Measurements from ENCODE around the gene NELFCD.
"Not testable (repeated sequence)": the region's sequence is repeated elsewhere in the genome, so short reads cannot be mapped to it uniquely, and the experiment has no call there.

The NELFCD gene

DNA sequence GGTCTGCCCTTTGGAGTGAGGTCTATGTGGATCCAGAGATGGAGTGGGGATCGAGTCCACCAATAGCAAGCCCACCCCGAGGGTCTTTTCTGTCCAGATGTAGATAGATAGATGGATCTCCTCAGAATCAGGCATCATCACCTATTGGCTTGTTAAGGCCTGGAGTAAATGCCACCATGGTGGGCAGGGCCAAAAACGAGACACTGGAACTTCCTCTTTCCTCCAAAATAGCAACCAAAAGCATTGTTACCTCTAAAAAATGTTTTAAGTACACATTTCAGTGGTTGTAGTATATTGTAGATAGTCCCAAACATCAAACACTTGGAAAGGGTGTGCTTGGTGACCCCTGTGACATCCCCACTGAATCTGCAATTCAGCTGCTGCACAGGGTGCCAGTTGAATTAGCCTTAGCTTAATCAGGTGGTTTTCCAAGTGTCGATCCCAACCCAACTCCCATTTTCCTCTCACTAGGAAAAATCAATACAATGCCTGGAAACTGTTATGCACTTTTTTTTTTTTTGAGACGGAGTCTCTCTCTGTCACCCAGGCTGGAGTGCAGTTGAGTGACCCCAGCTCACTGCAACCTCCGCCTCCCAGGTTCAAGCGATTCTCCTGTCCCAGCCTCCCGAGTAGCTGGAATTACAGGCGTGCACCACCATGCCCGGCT lies 35.0 kb upstream of the NELFCD start:
- TF ChIP-seq, protein P1, sequence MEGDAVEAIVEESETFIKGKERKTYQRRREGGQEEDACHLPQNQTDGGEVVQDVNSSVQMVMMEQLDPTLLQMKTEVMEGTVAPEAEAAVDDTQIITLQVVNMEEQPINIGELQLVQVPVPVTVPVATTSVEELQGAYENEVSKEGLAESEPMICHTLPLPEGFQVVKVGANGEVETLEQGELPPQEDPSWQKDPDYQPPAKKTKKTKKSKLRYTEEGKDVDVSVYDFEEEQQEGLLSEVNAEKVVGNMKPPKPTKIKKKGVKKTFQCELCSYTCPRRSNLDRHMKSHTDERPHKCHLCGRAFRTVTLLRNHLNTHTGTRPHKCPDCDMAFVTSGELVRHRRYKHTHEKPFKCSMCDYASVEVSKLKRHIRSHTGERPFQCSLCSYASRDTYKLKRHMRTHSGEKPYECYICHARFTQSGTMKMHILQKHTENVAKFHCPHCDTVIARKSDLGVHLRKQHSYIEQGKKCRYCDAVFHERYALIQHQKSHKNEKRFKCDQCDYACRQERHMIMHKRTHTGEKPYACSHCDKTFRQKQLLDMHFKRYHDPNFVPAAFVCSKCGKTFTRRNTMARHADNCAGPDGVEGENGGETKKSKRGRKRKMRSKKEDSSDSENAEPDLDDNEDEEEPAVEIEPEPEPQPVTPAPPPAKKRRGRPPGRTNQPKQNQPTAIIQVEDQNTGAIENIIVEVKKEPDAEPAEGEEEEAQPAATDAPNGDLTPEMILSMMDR (IDR thresholded peaks at IDR 0.05; ENCODE audit: extremely low read depth, missing control alignments), result no peak

DNA sequence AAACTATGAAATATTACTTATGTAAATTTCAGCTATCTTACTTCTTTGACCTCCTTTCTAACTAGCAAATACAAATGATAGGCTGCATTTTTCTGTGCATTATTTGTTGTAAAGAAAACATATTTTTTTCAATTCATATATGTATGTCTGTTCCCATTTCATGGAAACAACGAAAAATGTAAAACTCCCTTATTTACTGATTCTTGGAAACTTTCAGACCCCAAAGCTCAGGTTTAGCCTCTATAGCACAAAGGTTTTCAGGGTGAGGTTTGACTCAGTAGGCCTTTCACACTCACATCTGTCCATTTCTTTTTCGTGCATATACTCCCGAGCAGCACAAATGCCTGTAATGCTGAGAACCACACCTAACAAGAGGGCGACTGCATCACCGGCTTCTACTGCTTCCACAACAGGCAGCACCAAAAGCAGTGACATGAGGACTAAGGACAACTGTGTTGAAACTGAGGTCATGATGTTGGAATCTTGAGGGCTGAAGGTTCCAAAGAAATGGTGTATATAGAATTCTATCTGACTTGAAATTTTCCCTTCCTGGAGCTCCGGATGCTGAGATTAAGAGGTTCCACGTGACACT lies 33.2 kb upstream of the NELFCD start:
- not testable (repeated sequence) for DNase-seq (ENCODE audit: low spot score)

More for the DNA sequence above, 35.0 kb upstream of the NELFCD start:
- DNase-seq (ENCODE audit: low spot score), result no peak

DNA sequence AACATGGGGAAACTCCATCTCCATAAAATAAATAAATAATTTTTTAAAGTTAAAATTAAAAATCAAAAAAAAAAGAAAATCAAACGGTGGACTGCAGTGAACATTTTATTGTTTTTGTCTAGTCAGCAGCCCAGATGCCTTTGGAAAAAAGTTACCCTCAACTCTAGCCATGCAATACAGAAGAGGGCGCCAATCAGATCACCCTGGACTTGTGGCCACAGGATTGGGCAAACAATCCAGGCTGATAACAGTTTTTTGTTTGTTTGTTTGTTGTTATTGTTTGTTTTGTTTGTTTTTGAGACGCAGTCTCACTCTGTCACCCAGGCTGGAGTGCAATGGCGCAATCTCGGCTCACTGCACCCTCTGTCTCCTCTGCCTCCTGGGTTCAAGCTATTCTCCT lies 30.5 kb upstream of the NELFCD start:
- no peak for DNase-seq (ENCODE audit: low spot score)
- TF ChIP-seq, protein P1 (IDR thresholded peaks at IDR 0.05; ENCODE audit: extremely low read depth, missing control alignments), result no peak

DNA sequence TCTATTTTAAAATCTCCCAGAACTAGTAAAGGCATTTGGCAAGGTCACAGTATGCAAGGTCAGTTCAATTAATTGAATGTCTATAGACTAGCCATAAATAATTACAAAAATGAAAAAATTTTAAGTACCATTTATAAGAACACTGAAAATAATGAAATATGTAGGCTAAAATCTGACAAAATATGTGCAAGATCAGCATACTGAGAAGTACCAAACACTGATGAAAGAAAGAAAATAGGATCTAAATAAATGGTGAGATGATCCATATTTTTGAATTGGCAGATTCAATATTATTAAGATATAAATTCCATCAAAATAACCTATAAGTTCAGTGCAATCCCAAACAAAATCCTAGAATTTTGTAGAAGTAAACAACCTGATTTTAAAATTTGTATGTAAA lies 28.0 kb upstream of the NELFCD start:
- TF ChIP-seq, protein P1 (IDR thresholded peaks at IDR 0.05; ENCODE audit: extremely low read depth, missing control alignments), result no peak
- DNase-seq (ENCODE audit: low spot score), result no peak

DNA sequence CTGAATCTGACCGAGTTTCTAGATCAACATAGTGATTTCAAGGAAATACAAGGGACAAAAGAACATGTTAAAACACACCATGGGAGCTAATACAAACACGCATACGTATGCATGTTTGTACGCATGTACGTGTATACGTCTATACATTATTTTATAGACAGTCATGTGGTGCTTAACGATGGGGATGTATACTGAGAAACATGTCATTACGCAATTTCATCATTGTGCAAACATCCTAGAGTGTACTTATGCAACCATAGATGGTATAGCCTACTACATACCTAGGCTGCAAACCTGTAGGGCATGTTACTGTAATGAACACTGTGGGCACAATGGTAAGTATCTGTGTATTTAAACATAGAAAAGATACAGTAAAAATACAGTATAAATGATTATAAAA lies 25.0 kb upstream of the NELFCD start:
- TF ChIP-seq, protein P1 (IDR thresholded peaks at IDR 0.05; ENCODE audit: extremely low read depth, missing control alignments), result no peak
- DNase-seq (ENCODE audit: low spot score), result no peak

DNA sequence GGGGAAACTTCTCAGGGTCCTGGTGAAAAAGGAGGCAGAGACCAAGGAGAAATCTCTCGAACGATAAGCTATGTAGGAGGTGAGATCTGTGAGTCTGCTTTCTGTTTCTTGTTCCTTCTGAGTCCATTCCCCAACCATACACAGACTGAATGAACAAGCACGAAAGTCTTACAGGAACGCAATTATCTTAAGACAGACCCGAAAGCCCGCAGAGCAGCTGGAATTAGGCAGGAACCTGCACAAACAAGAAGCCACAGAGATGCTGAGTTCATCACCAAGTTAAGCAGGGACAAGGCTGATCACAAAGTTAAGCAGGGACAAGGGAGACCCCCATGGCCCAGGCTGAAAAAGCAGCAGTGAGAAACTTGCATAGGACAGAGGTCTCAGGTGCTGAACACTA lies 21.4 kb upstream of the NELFCD start:
- TF ChIP-seq, protein P1 (IDR thresholded peaks at IDR 0.05; ENCODE audit: extremely low read depth, missing control alignments), result no peak
- DNase-seq (ENCODE audit: low spot score), result no peak

DNA sequence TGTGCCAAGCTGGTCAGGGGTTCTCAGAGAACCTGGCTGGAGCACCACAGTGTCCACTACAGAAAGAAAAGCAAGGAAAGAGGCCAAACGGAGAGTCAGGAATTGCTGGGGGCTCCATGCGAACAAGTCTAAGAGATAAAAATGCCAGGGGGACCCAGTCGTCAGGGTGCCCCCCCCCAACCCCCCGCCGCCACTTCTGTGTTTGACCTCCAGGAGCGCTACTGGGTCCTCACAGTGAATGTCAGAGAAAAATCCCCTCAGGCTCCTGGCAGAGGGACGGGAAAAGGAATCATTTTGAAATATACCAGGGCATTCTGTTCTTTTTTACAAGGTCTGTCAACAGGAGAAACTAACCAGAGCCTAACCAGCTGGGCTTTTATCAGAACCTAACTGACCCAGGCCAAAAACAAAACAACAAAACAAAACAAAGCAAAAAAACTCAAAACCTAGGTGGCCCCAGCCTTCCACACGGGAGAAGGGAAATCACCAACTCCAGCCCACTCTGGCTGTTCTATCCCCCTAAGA lies 17.9 kb upstream of the NELFCD start:
- DNase-seq (ENCODE audit: low spot score), result no peak
- TF ChIP-seq, protein P1 (IDR thresholded peaks at IDR 0.05; ENCODE audit: extremely low read depth, missing control alignments), result no peak

DNA sequence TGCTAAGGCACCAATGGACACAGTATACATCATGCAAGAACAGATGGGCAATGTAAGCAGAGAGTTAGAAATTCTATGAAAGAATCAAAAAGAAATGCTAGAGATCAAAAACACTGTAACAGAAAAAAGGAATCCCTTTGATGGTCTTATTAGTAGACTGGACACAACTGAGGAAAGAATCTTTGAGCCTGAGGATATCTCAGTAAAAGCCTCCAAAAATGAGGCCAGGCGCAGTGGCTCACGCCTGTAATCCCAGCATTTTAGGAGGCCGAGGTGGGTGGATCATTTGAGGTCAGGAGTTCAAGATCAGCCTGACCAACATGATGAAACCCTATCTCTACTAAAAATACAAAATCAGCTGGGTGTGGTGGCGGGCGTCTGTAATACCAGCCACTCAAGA lies 17.1 kb upstream of the NELFCD start:
- DNase-seq (ENCODE audit: low spot score), result not testable (repeated sequence)
